ENCODE data around the gene INTS6L. TPM values are rescaled to one million over a fixed set of nuclear protein-coding genes. Genes with fewer than 3 reads are reported as not detected.

The INTS6L gene
- total RNA-seq, 2 experiments from 2014 or later: 26.7 to 30.5 TPM

DNA sequence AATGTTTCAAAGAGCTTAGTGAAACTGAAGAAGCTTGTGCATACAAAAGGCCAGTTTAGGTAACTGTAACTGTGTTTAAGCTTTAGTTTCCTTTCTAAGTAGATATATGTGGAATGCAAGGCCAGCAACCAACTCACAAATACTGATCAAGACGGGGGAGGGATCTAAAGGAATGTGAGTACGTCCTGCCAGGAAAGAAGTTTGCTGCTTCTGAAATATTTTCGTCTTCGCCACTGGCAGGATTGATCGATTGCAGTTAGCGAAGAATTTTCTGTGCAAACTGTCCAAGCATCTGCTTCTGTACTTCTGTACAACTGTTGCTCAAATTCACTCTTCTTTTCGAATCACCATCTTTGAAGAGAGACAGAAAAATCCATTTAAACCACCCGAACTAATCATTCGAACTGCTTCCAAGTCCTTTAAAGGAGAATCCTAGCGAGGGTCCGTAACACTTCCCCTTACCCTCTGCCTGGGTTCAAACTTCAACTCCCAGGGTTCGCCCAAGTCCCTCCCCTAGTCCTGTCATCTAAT, 373 bp upstream of the INTS6L start:
- peak overlapping the region; percentile 95 for H3K27ac Mint-ChIP-seq
- H3K4me3 ChIP-seq (ENCODE audit: low read length): peak overlapping the region; percentile 89
- intact Hi-C loops (cut with DNase I, micrococcal nuclease): loop anchor here (2.0 to 10.0 kb wide), 4 partner anchors 17 to 975 kb away; partner anchors contain the start of genes HTATSF1 (in 1 of the 2) and MMGT1 (in 1 of the 2)
- TF ChIP-seq, protein P1, sequence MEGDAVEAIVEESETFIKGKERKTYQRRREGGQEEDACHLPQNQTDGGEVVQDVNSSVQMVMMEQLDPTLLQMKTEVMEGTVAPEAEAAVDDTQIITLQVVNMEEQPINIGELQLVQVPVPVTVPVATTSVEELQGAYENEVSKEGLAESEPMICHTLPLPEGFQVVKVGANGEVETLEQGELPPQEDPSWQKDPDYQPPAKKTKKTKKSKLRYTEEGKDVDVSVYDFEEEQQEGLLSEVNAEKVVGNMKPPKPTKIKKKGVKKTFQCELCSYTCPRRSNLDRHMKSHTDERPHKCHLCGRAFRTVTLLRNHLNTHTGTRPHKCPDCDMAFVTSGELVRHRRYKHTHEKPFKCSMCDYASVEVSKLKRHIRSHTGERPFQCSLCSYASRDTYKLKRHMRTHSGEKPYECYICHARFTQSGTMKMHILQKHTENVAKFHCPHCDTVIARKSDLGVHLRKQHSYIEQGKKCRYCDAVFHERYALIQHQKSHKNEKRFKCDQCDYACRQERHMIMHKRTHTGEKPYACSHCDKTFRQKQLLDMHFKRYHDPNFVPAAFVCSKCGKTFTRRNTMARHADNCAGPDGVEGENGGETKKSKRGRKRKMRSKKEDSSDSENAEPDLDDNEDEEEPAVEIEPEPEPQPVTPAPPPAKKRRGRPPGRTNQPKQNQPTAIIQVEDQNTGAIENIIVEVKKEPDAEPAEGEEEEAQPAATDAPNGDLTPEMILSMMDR (IDR thresholded peaks at IDR 0.05): no peak
- ATAC-seq (ENCODE audit: poor library complexity): no peak
- peaks cover 36% of the 10 kb centered on the region for H3K4me1 Mint-ChIP-seq (ENCODE audit: low read depth)
- peaks cover 15% of the 10 kb centered on the region for H3K36me3 Mint-ChIP-seq (ENCODE audit: low read depth)
- peak overlapping the region; percentile 28 to 29 for H3K27ac ChIP-seq (ENCODE audit: low read depth in 1 of 2, low read length in 2 of 2)
- peaks cover 12% of the 10 kb centered on the region for H3K4me1 ChIP-seq (ENCODE audit: insufficient read depth, low read length)
- no peaks in the 10 kb centered on the region for H3K9me3 Mint-ChIP-seq
- no peaks in the 10 kb centered on the region for H3K9me3 ChIP-seq (ENCODE audit: control insufficient read depth in 1 of 2, insufficient read depth in 1 of 2, low read length in 2 of 2)
- no peaks in the 10 kb centered on the region for H3K27me3 ChIP-seq (ENCODE audit: control insufficient read depth in 1 of 2, insufficient read depth in 2 of 2, low read length in 2 of 2)
- H3K4me3 Mint-ChIP-seq: peak overlapping the region; percentile 98
- CTCF ChIA-PET: no interaction called here
- POLR2A ChIA-PET: interaction anchor here (0.8 to 1.2 kb wide), 3 partner anchors 17 to 224 kb away, joined by 3 to 4 read pairs (median 4); no protein-coding TSS in a partner anchor
- no peaks in the 10 kb centered on the region for H3K27me3 Mint-ChIP-seq
- no peaks in the 10 kb centered on the region for H3K36me3 ChIP-seq (ENCODE audit: insufficient read depth, low read length)
- DNase-seq: no peak

DNA sequence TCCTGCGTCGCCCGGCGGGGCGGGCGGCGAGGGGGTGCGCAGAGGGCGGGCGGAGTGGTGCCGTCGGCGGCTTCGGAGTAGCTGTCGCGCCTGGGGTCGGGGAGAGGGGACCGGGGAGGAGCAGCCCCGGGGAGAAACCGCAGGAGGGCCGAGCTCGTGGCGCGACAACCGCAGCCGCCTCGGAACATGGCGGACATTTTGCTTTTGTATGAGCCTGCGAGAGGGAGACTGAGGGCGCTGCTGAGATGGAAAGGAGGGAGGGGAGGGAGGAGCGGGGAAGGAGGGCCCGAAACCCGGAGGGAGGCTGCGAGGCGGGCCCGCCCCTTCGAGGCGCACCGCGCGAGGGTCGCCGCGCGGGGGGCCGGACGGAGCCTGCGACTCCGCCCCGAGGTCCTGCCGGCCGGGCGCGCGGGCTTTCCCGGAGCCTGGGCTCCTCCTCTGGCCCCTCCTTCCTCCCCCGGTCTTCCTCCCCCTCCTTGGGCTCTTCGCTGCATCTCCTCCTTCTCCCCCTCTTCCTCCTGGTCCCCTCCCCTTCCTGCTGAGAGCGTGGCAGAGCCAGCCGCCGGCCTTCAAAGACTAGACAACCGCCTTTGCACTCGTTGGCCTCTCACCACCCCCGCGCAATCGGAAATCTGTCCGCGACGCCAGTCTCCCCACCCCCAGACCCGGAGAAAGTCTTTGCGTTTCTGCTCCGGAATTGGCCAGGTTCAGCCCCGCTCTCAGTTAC, 1.1 kb downstream of the INTS6L start:
- ChIA-PET POLR2A (interaction anchor here (0.6 to 5.1 kb wide), 11 partner anchors 10 to 1359 kb away, joined by 3 to 39 read pairs (median 4); partner anchors contain the start of genes MMGT1, RBMX and RTL8A), CTCF (no interaction called here)
- Histone ChIP-seq H3K4me3 (ENCODE audit: low read length) (peak overlapping the region; percentile 89), H3K27me3 (ENCODE audit: control insufficient read depth in 1 of 2, insufficient read depth in 2 of 2, low read length in 2 of 2) (no peaks in the 10 kb centered on the region), H3K36me3 (ENCODE audit: insufficient read depth, low read length) (no peaks in the 10 kb centered on the region), H3K4me1 (ENCODE audit: insufficient read depth, low read length) (peaks cover 12% of the 10 kb centered on the region), H3K27ac (ENCODE audit: low read depth in 1 of 2, low read length in 2 of 2) (peak overlapping the region; percentile 78 to 85), H3K9me3 (ENCODE audit: control insufficient read depth in 1 of 2, insufficient read depth in 1 of 2, low read length in 2 of 2) (no peaks in the 10 kb centered on the region)
- TF ChIP-seq, protein P1 (IDR thresholded peaks at IDR 0.05): no peak
- H3K36me3 Mint-ChIP-seq (ENCODE audit: low read depth): peaks cover 22% of the 10 kb centered on the region
- peak overlapping the region; percentile 95 for H3K27ac Mint-ChIP-seq
- DNase-seq (peak; percentile 62 to 96 (median 79)), ATAC-seq (ENCODE audit: poor library complexity) (peak; percentile 67)
- intact Hi-C loops (cut with DNase I, micrococcal nuclease): loop anchor here (2.0 to 10.0 kb wide), 4 partner anchors 15 to 973 kb away; partner anchors contain the start of genes HTATSF1 (in 1 of the 2) and MMGT1 (in 1 of the 2)
- no peaks in the 10 kb centered on the region for H3K27me3 Mint-ChIP-seq
- H3K9me3 Mint-ChIP-seq: no peaks in the 10 kb centered on the region
- H3K4me1 Mint-ChIP-seq (ENCODE audit: low read depth): peaks cover 51% of the 10 kb centered on the region
- H3K4me3 Mint-ChIP-seq: peak overlapping the region; percentile 98

DNA sequence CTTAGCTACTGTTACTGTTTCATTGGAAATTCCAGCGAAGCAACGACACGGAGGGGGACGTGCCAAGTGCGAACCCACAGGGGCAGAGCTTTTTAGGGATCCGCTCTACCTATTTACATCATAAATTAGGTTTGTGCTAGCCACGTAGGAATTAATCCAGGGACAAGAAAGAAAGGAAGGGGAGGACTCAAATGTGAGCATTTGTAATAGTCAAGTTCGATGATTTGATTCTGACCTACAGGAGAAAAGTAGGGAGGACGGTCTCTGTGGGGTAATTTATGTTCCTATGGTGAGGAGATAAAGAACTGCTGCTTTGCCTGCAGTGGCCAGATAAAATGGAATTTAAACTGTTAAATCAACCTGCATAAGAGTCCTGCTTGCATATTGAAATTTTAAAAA, 1.7 kb downstream of the INTS6L start:
- Mint-ChIP-seq H3K4me1 (ENCODE audit: low read depth) (peaks cover 54% of the 10 kb centered on the region), H3K4me3 (peak overlapping the region; percentile 90), H3K27ac (peak overlapping the region; percentile 95), H3K9me3 (no peaks in the 10 kb centered on the region), H3K27me3 (no peaks in the 10 kb centered on the region), H3K36me3 (ENCODE audit: low read depth) (peaks cover 22% of the 10 kb centered on the region)
- TF ChIP-seq, protein P1 (IDR thresholded peaks at IDR 0.05): no peak
- DNase-seq: no peak
- Histone ChIP-seq H3K4me1 (ENCODE audit: insufficient read depth, low read length) (peaks cover 12% of the 10 kb centered on the region), H3K27me3 (ENCODE audit: control insufficient read depth in 1 of 2, insufficient read depth in 2 of 2, low read length in 2 of 2) (no peaks in the 10 kb centered on the region), H3K9me3 (ENCODE audit: control insufficient read depth in 1 of 2, insufficient read depth in 1 of 2, low read length in 2 of 2) (no peaks in the 10 kb centered on the region), H3K4me3 (ENCODE audit: low read length) (peak overlapping the region; percentile 64), H3K27ac (ENCODE audit: low read depth in 1 of 2, low read length in 2 of 2) (peak overlapping the region; percentile 66 to 70), H3K36me3 (ENCODE audit: insufficient read depth, low read length) (no peaks in the 10 kb centered on the region)
- intact Hi-C loops (cut with DNase I, micrococcal nuclease): loop anchor here (5.0 to 10.0 kb wide), 3 partner anchors 53 to 973 kb away; partner anchors contain the start of genes HTATSF1 (in 1 of the 2) and MMGT1 (in 1 of the 2)
- POLR2A ChIA-PET: interaction anchor here (0.6 to 5.1 kb wide), 6 partner anchors 9 to 719 kb away, joined by 3 to 39 read pairs (median 8); partner anchors contain the start of genes MMGT1 and RTL8A
- ATAC-seq (ENCODE audit: poor library complexity): no peak
- CTCF ChIA-PET: interaction anchor here (0.7 kb wide), 1 partner anchor 37 kb away, joined by 3 read pairs; no protein-coding TSS in a partner anchor
